Measurements from ENCODE around the gene HAGHL.
A peak's percentile ranks its signal among the peaks of the same experiment; 100 is the strongest.

Gene HAGHL

DNA sequence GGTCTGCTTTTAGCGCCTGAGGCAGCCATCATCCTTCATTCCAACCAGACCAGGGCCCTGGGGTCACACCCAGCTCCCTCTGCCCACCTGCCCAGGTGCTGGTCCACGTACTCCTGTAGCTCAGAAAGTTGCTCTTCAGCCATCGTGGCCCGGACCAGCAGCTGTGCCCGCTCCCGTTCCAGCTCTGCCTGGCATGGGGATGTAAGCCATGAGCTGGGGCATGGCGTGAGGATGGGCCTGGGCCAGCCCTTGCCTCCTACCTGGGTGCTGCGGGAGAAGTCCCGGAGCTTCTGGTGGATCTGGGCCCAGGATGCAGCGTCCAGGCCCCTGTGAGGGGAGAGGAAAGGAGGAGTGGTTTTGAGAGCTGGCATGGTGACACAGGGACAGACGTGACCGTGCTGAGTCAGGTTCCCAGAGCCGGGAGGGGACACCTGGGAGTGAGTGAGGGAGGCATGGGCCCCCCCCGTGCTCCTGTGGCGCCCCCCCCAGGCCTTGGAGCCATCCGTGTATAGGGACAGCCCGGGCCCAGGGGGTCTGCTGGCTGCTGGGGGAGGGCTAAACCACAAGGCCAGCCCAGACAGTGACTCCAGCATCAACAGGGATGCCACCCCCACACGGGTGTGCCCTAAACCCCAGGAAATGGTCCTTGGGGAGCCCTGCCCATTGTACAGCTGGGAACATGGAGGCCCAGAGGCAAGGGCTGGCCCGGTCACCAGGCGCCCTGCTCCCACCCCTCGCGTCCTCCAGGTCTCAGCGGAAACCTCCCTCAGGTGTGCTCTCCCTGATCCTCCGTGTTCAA is 3.9 kb upstream of the HAGHL start:
- DNase-seq: no peak

DNA sequence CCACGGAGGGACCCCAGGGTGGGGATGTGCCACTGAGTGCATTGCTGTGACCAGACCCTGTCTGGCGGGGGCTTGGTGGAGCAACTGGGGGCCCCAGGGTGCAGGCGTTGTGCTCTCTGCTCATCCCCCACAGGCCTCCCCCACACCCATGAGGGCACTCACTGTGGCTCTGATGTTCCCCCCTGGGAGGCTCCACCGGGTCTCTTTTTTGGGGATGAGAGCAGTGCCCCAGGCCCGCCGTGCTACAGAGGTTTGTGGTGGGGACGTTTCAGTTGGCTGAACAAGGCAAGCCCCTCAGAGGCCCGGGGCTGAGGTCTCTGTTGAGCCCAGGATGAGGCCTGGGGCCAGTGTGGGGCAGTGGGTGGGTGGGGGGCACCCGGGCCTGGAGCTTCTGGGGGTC is 3.2 kb upstream of the HAGHL start:
- DNase-seq: no peak

DNA sequence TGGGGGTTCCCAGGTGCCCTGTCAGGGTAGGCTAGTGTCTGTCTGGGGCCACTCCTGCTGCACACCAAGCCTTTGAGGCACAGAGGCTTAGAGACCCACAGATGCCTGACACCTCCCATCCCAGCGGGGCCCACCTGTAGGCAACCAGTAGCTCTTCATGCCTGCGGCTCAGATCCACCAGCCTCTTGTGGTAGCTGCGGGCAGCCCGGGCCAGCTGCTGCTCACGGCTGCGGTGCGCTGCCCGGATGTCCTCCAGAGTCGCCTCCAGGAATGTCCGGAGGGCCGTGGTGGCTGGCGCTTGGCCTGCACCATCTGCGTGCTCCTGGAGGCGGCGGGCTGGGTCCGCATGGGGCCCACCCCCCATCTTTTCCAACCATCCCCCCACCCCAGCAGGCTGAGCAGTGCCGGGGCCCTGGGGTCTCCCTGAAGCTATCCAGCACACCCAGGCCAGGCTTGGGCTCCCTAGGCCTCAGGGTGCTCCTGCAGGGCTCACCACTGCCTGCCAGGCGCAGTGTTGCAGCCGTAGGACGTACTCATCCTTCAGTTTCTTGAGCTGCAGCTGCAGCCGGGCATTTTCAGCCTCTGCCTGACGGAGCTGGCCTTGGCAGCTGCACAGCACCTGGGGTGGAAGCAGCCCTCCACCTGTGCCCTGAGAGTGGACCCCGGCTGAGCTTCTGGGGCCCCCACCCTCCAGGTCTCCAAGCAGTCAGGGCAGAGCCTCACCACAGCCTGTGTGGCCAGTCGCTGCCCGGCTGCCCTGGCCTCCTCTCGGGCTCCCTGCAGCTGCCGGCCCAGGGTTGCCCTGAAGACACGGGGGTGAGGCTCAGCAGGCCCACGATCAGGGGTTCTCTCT is 2.5 kb upstream of the HAGHL start:
- DNase-seq: no peak

DNA sequence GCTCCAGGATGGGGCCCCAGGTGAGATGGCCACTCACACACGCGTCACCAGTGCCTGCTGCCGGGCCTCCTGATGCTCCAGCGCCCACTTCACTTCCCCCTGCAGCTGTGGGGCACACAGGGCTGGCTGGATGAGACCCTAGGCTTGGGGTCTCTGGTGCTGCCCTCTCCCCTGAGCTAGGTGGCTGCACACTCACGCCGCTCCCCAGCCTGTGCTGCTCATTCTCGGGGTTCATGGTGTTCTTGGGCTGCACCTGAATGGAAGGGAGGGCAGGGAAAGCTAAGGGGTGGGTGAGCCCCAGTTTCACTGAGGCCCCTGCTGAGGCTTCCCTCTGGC is 1.9 kb upstream of the HAGHL start:
- DNase-seq: no peak

DNA sequence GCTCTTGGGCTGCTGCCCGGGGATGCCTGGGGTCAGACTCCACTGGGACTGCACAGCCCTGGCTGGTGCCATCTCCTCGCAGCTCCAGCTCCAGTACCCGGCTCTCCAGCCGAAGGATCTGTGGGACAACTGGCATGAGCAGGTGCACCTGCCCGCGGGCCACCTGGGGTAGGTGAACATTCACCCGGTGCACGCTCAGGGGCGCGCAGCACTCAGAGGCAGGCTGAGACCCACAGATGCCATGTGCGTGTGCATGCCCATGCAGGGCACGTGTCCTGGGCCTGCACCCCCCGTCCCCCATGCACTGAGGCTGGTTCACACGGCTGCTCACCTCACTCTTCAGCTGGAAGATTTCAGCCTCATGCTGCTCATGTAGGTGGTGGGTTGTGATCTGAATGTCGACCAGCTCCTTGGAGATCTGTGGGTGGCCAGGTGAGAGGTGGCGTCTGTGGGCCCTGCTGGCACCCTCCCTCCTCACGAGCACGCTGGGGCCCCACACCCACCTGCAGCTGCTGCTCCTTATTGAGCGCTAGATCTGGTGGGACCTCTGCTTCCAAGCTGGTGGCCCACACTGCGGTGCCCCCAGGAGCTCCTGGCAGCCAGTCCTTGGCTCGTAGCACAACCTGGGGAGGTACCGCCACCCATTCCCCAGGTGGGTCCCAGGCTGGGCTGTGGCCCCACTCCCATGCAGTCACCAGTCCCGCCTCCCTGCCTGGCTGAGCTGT is 1.3 kb upstream of the HAGHL start:
- no peak for DNase-seq

DNA sequence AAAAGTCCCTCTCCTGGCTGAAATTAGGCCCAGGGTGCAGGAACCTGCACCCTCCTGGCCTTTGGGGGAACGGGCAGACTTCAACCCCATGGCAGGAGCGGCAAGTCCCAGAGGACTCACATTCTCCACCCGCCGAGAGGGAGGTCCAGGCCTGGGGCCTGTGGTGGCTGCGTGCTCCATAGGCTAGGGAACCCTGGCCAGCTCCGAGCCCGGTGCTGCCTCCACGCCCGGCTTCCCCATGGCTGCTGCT is 793 bp upstream of the HAGHL start:
- DNase-seq: no peak

DNA sequence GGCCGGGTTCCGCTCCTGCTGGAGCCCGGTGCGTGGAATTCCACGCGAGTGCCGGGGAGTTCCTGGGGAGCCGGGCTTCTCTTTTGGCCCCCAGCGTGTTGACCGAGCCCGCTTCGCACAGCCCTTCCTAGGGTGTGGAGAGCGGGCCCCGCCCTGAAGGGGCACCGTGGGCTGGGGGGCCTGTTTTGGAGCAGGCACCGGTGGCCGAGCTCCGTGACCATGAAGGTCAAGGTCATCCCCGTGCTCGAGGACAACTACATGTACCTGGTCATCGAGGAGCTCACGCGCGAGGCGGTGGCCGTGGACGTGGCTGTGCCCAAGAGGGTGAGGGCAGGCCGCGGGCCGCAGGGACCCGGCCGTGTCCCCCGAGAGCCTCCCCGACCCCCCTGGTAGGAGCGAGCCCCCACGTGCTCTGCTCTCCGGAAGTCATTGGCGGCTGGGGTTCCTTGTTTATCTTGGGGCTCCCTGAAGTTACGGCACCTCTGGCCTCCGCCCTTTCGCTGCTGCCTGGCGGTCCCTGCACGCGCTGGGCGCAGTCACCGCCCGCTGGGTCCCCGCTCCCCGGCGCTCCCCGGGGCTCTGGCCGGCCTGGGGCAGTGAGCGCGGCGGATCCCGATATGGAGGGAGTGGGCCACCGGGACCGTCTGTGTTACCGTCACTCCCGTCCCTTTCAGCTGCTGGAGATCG is 528 bp downstream of the HAGHL start:
- DNase-seq: no peak

DNA sequence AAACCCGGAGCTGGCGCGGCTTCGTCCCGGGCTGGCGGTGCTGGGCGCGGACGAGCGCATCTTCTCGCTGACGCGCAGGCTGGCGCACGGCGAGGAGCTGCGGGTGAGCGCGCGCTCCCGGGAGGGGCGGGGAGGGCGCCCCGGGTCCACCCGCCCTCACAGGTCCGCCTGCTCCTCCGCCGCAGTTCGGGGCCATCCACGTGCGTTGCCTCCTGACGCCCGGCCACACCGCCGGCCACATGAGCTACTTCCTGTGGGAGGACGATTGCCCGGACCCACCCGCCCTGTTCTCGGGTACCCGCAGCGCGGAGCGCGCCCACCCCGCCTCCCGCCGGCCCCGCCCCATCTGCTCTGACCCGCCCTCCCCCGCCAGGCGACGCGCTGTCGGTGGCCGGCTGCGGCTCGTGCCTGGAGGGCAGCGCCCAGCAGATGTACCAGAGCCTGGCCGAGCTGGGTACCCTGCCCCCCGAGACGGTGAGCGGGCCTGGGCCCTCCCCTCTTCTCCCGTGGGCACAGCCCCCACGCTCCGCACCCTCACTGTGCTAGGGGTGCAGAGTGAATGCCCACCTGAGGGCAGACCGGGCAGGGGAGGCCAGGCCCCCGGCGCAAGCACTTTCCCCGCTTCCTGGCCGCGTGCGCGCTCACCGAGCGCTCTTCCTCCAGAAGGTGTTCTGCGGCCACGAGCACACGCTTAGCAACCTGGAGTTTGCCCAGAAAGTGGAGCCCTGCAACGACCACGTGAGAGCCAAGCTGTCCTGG is 1.4 kb downstream of the HAGHL start:
- peak; percentile 72 for DNase-seq

DNA sequence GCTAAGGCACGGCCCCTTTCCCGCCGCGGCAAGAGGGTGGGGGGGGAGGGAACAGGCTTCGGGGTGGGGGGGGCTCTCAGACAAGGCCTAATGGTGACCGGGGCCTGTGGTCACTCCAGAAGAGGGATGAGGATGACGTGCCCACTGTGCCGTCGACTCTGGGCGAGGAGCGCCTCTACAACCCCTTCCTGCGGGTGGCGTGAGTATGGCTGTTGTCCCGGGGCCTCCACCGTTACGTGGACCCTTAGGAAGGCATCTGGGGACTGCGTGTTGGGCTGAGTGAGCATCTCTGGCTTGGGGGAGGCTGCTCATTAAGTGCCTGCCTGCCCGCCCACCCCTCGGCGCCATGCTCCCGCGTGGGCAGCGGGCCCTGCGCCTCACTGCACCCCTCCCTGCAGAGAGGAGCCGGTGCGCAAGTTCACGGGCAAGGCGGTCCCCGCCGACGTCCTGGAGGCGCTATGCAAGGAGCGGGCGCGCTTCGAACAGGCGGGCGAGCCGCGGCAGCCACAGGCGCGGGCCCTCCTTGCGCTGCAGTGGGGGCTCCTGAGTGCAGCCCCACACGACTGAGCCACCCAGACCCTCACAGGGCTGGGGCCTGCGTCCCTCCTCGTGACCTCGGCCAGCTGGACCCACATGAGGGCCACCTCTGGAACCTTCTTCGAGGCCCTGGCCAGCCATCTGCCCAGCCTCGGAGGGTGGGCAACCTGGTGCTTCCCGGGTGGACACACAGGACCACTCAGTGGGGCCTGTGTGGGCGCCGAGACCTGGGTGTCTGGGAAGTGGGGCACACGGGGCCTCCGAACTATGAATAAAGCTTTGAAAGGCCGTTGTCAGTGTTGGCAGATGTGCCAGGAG is 2.2 kb downstream of the HAGHL start:
- DNase-seq: no peak

DNA sequence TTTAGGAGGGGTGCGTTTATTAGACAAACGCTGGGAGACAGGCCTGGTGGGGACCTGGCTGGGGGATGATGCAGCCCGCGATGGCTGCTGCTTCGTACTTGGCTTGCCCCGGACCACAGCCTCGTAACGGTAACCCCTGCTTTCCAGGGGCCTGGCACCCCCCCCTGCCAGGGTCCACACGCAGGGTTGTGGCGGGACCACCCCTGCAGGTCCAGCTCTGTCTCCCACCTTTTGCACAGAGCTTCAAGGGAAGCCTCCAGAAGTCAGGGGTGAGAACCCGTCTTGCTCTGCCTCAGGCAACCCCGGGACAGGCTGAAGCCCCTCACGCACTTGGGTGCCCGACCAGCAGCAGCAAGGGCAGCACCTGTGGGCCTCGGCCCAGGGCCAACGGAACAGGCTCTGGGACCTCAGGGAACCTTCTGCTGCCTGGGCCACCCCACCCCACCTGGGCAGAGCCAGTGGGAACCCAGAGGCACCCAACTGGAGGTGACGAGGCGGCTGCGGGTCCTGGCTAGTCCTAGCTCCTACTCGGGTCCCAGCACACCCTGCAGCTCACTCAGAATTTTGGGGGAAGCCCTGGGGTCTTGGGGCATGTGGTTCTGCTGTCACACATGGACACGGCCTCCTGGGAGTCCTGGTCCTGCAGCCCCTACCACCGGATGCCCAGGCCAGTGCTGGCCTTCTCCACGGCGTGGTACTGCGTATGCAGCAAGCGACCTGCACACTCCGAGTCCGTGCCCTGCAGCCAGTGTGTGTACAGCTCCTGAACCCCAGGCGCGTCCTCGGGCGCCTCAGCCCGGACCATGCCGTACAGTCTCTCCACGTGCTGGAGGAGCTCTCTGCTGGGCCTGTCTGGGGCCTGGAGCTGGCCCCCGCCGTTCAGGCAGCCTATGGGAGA is 3.1 kb downstream of the HAGHL start:
- no peak for DNase-seq

DNA sequence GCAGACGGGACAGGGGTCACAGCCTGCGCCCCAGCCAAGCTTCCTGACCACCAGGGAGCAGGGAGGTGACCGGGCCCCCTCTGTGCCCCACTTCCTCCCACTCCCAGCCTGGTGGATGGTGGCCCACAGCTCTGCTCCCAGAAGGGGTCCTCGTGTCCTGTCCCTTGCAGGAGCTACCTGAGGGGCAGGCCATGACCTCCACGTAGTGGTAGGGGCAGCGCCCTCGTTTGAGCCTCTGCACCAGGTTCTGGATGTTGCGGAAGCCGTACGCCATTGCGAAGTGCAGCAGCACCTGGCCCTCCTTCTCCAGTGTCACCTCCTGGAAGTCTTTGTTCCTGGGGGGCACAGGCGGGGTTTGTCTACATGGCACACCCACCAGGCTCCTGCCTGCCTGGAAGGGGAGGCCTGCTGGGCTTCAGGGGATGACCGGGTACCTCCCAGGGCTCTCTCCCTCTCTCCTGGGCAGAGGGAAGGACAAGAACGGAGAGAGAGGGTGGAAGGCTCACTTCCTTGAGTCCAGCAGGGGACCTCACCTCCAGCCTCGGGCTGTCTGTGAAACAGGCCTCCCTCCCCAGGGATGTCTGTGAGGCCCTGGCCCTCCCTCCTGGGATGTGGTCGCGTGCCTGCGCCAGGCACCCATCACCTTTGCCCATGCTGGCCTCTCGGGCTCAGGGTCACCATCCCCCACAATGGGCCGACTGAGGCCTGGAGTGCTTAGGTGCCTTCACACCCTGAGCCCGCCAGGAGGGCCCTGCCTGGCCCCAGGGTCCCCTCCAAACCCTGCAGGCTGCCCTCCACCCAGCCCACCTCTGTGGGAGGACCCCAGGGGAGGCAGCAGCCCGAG is 4.0 kb downstream of the HAGHL start:
- DNase-seq: no peak

DNA sequence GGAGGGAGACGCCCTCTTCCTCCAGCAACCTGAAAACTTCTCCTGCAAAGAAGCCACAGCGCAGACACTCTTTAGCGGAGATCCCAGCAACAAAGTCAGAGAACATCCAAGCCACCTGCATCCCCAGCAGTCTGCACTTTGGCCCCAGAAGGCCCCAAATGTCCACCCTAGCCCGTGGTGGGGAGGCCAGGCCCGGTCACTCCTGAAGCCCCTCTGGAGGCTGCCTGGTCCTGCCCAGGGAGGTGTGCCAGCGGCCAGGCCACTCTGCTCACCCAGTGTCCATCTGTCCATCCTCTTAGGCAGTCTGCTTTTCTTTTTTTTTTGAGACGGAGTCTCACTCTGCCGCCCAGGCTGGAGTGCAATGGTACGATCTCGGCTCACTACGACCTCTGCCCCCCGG is 5.4 kb downstream of the HAGHL start:
- no peak for DNase-seq

DNA sequence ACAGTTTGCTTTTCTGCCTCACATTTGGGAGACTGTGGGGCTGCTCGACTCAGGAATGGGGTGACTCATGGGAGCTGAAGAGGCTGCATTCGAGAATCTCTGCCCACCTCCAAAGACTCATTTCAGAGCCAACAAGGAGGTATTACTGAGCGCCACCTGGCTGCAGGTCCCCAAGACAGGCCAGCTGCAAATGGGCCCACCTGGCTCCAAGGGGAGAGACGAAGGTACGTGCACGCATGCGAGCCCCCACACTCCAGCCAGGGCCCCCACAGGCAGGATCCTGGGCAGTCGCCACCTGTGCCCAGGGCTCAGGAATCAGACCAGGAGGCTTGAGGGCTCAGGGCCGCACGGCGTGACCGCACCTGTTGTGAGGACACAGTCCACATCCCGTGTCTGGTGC is 6.0 kb downstream of the HAGHL start:
- no peak for DNase-seq

DNA sequence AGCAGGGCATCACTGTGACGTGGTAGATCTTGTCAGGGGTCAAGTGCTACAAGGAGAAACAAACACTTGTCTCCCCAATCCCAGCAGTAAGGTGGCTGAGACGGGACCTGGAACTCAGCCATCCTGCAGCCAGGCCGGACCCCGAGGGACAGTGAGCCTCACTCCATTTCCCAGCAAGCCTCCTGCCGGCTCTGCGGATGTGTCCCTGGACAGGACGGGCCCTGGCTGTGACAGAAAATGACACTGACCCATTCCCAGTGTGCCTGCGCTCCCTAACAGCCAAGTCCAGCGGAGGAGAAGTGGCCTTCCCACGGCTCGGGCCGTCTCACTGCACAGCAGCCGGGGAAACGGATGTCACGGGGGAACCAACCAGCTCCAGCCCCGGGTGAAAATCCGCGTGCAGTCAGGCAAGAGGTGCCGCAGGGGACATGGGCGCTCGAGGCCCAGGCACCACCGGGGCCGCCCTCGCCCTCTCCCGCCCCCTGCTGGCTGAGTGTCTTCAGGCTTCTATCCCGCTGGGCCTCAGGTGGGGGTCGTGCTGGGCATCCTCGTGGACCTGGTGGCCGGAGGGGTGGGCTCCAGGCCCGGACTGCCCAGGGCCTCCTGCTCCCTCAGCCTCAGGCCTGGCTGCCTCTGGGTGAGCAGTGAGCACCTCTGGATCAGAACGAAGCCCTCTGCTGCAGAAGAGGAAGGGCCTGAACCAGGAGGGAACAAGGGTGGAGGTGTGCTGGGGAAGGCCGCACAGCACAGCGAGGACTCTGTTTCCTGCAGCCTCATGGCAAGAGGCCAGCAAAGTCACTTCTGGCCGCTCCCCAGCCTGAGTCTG is 6.7 kb downstream of the HAGHL start:
- DNase-seq: no peak

DNA sequence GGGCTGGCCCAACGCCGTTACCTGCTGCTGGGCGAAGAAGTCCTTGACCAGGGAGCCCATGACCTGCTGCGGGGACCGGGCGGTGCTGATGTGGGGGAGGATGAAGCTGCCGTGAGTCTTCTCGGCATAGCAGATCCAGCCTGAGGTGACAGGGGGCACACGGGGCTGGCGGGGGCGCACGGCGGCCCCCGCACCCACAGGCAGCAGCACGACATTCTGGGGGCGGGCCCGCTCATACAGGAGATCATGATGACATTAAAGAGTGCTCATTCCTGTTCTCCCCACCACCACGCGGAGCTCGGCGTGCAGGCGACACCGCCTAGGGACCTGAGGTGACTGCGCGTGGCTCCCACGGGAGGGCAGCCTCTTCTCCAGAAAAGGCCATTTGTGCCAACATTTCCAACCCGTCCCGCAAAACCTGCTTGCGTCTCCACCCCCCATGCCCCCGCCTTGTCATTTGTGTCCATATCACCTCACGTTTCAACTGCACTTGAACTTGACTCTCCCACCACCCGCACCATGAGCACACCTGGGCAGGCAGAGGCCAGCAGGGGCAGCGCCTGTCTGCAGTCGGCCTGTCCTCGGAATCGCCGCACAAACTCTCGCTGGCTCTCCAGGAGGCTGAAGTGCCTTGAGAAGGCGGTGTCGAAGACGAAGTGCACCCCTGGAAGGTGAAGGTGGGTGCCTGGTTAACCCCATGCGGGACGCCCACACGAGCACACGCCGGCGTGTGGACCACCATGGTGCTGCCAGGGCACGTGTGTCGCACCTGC is 7.5 kb downstream of the HAGHL start:
- DNase-seq: no peak

DNA sequence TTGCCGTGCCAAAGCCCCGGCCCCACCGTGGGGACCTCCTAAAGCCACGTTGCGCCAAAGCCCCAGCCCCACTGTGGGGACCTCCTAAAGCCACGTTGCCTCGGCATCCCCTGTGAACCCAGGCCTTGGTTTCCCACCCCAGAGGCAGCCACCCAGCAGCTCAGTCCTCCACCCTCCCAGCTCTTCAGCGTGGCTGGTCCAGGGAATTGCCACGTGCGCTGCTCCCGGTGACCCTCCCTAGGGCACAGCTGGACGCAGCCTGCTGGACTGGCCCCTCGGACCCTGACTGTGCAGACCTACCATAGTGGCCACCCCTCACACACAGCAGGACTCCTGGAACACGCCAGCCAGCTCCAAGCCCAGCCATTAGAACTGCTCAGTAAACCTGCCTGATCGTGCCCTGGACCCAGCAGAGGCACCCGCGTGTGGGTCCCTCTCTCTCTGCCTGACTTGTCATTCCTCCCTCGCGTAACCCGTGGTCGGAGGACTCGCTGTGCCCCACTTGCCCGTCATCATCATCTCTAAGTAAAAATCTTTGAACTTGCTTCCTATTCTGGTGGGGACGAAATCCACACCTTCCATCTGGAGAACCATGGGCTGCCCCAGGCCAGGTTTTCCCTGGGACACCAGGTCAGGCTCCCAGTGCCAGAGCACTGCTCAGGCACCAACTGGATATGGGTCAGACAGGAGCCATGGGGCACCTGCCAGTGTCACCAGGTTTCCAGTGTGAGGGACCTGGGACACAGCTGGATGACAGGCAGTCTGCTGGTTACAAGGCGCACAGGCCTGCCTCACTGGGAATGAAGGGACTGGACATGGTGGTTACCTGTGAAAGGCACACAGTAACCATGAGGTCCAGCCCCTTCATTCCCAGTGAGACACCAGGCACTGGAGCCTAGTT is 8.3 kb downstream of the HAGHL start:
- no peak for DNase-seq

DNA sequence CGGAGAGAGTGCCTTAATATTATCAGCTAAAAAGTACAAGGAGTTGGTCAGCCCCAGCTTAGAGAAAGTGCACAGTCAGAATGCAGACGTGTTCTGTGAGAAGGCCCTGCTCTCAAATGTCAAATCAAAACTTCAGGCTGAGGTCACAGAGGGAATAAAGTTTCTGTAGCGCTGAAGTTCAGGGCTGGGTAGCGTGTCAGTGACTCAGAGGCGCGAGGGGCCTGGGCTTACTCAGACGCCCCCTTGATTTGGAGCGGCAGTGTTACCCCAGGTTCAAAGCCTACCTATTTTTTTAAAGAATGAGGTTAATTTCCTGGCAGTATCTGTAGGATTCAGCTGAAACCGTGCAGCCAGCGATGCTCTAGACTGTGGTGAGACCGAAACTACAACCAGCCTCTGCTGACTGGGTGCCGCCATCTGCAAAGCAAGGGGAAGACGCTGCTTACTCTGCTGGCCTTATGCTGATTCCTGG is 9.1 kb downstream of the HAGHL start:
- DNase-seq: no peak

Measured in right hindlimb (tissue), 1 donor.